ENCODE data around the gene DHFR.

The DHFR gene

DNA sequence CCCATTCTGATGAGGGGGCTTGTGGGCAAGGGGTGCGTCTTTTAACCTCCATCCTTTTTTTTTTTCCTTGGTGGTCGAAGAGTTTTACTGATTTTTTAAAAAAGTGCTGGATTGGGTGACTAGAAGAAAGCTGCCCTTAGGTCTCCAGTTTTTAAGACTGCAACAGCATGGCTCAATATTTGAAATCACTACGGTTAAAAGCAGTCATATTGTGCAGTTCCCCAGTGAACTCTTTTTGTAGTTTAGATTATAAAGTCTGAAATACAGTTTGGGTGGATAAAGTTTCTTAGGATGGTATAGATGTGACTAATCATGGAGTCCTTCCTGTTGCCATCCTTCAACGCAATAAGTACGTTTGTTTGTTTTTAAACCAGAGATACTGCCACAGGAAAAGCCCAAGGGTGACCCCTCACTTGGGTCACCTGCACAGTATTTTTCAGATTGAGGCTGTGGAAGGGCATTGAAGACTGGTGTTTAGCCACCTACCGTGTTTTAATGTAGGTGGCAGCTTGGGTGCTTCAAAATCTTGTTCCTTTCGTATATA is 520 bp upstream of the DHFR start:
- Histone ChIP-seq H3K27me3 (no peaks in the 10 kb centered on the region), H3K27ac (peak overlapping the region; percentile 98), H3K36me3 (peaks cover 22% of the 10 kb centered on the region), H3K4me1 (ENCODE audit: control insufficient read depth in 1 of 2, insufficient read depth in 1 of 2, low read depth in 1 of 2, low read length in 1 of 2) (peaks cover 28% of the 10 kb centered on the region in 2 experiments), H3K4me3 (ENCODE audit: low read depth in 1 of 2, low read length in 1 of 2) (peak overlapping the region; percentile 89 to 99), H3K9me3 (no peaks in the 10 kb centered on the region)
- TF ChIP-seq, protein P1, sequence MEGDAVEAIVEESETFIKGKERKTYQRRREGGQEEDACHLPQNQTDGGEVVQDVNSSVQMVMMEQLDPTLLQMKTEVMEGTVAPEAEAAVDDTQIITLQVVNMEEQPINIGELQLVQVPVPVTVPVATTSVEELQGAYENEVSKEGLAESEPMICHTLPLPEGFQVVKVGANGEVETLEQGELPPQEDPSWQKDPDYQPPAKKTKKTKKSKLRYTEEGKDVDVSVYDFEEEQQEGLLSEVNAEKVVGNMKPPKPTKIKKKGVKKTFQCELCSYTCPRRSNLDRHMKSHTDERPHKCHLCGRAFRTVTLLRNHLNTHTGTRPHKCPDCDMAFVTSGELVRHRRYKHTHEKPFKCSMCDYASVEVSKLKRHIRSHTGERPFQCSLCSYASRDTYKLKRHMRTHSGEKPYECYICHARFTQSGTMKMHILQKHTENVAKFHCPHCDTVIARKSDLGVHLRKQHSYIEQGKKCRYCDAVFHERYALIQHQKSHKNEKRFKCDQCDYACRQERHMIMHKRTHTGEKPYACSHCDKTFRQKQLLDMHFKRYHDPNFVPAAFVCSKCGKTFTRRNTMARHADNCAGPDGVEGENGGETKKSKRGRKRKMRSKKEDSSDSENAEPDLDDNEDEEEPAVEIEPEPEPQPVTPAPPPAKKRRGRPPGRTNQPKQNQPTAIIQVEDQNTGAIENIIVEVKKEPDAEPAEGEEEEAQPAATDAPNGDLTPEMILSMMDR (IDR thresholded peaks at IDR 0.05) = no peak

DNA sequence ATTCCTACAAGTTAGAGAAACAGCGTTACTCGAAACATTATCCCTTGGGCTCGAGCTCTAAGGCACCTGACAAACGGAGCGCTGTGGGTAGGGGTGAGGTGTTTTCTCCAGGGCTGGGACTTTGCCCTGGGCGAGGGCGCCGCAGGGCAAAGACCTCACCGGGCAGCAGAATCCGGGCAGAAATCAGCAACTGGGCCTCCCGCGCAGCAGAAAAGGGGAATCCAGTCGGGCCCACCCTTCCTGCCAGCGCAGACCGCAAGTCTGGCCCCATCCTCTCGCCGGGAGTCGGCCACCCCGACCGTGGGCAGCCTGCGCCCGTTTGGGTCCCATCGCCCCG is 761 bp downstream of the DHFR start:
- H3K27me3 ChIP-seq = no peaks in the 10 kb centered on the region
- H3K4me1 ChIP-seq (ENCODE audit: control insufficient read depth in 1 of 2, insufficient read depth in 1 of 2, low read depth in 1 of 2, low read length in 1 of 2) = peaks cover 28 to 29% of the 10 kb centered on the region in 2 experiments
- H3K9me3 ChIP-seq = no peaks in the 10 kb centered on the region
- peak overlapping the region; percentile 89 to 99 for H3K4me3 ChIP-seq (ENCODE audit: low read depth in 1 of 2, low read length in 1 of 2)
- TF ChIP-seq, protein P1 (IDR thresholded peaks at IDR 0.05) = no peak
- peak overlapping the region; percentile 98 for H3K27ac ChIP-seq
- peaks cover 15% of the 10 kb centered on the region for H3K36me3 ChIP-seq

DNA sequence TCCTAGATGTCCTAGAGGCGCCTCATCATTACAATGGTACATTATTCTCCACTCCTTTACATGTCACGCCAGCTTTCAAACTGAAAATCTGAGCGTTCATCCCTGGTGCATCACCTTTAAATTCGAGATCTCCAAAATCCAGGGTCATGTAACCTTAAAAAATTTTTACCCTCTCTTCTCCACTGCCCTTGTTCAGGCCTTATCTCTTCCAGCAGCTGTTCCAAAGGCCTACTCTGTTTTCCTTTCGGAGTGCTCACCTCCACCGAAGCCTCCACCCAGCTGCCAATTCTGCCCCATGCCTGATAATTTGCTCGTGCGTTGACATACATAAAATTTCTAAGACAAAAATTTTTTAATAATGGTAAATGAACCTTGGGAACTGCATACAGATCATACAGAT is 1.3 kb downstream of the DHFR start:
- TF ChIP-seq, protein P1 (IDR thresholded peaks at IDR 0.05) = no peak
- Histone ChIP-seq H3K4me1 (ENCODE audit: control insufficient read depth in 1 of 2, insufficient read depth in 1 of 2, low read depth in 1 of 2, low read length in 1 of 2) (peaks cover 32 to 34% of the 10 kb centered on the region in 2 experiments), H3K4me3 (ENCODE audit: low read depth in 1 of 2, low read length in 1 of 2) (peak overlapping the region; percentile 89 to 99), H3K27me3 (no peaks in the 10 kb centered on the region), H3K36me3 (peaks cover 11% of the 10 kb centered on the region), H3K27ac (peak overlapping the region; percentile 98), H3K9me3 (no peaks in the 10 kb centered on the region)

DNA sequence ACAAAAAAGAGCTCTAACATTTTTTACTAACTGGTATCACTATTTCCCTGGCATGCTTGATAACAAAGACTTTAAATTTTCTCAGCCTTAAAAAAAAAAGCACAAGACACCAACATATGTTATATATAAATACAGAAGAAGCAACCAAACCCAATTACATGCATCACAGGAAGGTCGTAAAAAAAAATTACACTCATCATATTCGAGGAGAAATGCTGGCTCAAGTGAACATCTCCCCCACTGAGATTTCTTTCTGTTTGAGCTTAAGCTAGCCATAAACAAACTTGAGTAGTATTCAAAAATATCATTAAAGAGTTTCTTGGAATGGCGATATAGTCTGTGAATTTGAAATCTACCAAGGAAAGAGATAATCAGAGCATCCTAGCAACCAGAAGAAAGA is 7.9 kb downstream of the DHFR start:
- H3K27ac ChIP-seq = no peak overlapping the region
- TF ChIP-seq, protein P1 (IDR thresholded peaks at IDR 0.05) = no peak
- no peaks in the 10 kb centered on the region for H3K27me3 ChIP-seq
- no peaks in the 10 kb centered on the region for H3K9me3 ChIP-seq
- peaks cover 6% of the 10 kb centered on the region for H3K36me3 ChIP-seq
- H3K4me3 ChIP-seq (ENCODE audit: low read depth in 1 of 2, low read length in 1 of 2) = no peak overlapping the region
- H3K4me1 ChIP-seq (ENCODE audit: control insufficient read depth in 1 of 2, insufficient read depth in 1 of 2, low read depth in 1 of 2, low read length in 1 of 2) = peaks cover 10 to 12% of the 10 kb centered on the region in 2 experiments

DNA sequence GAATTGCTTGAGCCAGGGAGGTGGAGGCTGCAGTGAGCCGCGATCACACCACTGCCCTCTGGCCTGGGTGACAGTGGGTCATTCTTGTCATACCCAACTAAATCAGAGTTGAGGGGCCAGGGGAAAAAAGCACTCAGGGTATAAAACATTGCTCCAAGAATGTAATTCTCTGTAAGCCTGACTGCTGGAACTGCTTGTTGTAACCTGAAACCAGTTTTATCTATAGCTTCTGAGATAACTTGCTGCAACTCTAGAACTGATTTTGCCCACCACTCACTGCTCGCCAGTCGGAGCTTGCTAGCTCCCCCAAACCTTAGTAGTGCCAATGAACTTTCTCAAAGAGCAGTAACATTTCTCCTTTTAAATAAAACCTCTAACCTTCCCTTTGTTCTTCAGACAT is 9.9 kb downstream of the DHFR start:
- TF ChIP-seq, protein P1 (IDR thresholded peaks at IDR 0.05) = no peak
- H3K27ac ChIP-seq = no peak overlapping the region
- peaks cover 24% of the 10 kb centered on the region for H3K36me3 ChIP-seq
- no peaks in the 10 kb centered on the region for H3K9me3 ChIP-seq
- H3K27me3 ChIP-seq = no peaks in the 10 kb centered on the region
- no peak overlapping the region for H3K4me3 ChIP-seq (ENCODE audit: low read depth in 1 of 2, low read length in 1 of 2)
- H3K4me1 ChIP-seq (ENCODE audit: control insufficient read depth in 1 of 2, insufficient read depth in 1 of 2, low read depth in 1 of 2, low read length in 1 of 2) = peaks cover 10 to 12% of the 10 kb centered on the region in 2 experiments

DNA sequence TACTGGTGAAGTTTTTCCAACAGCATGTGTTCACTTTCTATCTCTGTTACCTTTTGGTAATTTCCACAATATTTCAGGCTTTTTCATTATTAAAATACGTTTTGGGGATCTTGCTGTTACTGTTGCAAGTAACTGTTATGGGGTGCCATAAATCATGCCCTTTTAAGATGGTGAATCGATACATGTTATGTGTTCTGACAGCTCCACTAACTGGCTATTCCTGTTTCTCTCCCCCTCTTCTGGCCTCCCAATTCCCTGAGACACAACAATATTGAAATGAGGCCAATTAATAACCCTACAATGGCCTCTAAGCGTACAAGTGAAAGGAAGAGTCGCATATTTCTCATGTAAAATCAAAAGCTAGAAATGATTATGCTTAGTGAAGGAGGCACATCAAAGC is 13.4 kb downstream of the DHFR start:
- no peak overlapping the region for H3K27ac ChIP-seq
- peaks cover 40% of the 10 kb centered on the region for H3K36me3 ChIP-seq
- no peak overlapping the region for H3K4me3 ChIP-seq (ENCODE audit: low read depth in 1 of 2, low read length in 1 of 2)
- TF ChIP-seq, protein P1 (IDR thresholded peaks at IDR 0.05) = no peak
- no peaks in the 10 kb centered on the region for H3K4me1 ChIP-seq (ENCODE audit: control insufficient read depth in 1 of 2, insufficient read depth in 1 of 2, low read depth in 1 of 2, low read length in 1 of 2)
- H3K9me3 ChIP-seq = no peaks in the 10 kb centered on the region
- no peaks in the 10 kb centered on the region for H3K27me3 ChIP-seq

Data from neutrophil (primary cell).